Activated CD8-positive, alpha-beta memory T cell treated with anti-CD3 and anti-CD28 coated beads for 48 hours (primary cell): Measurements from ENCODE around the gene CYP2S1.
A peak's percentile ranks its signal among the peaks of the same experiment; 100 is the strongest.

Source experiments
- DNase-seq, 3 experiments: peaks; one replicate each; pipeline ENCODE4 v3.0.0-alpha.2; 2020; ENCODE audit warnings: low read depth in 2 of 3, low spot score in 2 of 3

CYP2S1 gene

DNA sequence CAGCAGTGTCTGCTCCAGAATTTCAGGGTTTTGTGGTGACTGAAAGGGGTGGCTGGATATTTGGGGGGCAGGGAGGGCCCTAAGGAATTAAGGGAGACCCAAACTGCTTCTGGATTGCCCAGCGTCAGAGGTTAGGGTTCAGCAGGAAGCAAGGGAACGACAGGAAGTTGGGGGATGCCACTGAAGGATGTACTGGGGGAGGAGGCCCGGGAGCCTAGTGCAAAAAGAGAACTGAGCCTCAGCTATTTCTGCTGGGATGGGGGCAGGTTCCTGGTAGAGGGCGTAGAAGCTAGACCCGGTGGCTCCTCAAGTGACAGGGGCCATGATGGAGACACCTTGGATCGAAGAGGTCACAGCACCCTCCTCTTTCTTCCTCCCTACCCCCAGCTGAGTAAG, 1.1 kb downstream of the CYP2S1 start:
- DNase-seq: no peak

- DNase-seq: no peak
Observed at GRCh38 chr19:41195675-41196497, 2.9 kb downstream of the CYP2S1 start.

DNA sequence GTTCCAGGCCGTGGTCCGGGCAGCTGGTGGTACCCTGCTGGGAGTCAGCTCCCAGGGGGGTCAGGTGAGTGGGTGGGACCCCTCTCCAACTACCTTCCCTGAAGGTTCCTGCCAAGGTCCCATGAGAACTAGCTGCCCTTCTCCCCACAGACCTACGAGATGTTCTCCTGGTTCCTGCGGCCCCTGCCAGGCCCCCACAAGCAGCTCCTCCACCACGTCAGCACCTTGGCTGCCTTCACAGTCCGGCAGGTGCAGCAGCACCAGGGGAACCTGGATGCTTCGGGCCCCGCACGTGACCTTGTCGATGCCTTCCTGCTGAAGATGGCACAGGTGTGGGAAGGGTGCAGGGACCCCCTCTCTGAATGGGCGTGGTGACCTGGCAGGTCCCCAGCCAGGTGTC, 5.5 kb downstream of the CYP2S1 start:
- no peak for DNase-seq

GRCh38 chr19:41203371-41203770, 10.4 kb downstream of the CYP2S1 start:
- no peak for DNase-seq

GRCh38 chr19:41204338-41204737, 11.3 kb downstream of the CYP2S1 start:
- DNase-seq: peak; percentile 41 to 63 (median 45)

GRCh38 chr19:41205995-41206394, 13.0 kb downstream of the CYP2S1 start:
- no peak for DNase-seq

GRCh38 chr19:41206456-41206855, 13.4 kb downstream of the CYP2S1 start:
- no peak for DNase-seq

- DNase-seq: no peak
Observed at GRCh38 chr19:41206926-41207750, 14.1 kb downstream of the CYP2S1 start.

- DNase-seq: no peak
Observed at GRCh38 chr19:41214161-41214560, 21.1 kb downstream of the CYP2S1 start.

- DNase-seq: no peak
Observed at GRCh38 chr19:41217741-41218140, 24.7 kb downstream of the CYP2S1 start.

DNA sequence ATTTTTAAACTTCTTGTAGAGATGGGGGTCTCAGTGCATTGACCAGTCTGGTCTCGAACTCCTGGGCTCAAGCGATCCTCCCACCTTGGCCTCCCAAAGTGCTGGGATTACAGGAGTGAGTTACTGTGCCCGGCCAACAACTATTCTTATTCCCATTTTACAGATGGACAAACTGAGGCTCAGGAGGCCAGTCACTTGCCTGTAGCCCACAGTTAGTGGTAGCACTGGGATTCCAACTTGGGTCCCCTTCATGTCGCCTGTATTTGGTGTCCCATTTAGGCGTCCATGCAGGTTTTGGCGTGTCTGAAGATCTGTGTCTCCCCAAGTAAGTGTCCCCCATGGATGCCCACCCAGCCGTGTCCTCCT, 25.2 kb downstream of the CYP2S1 start:
- DNase-seq: no peak

DNA sequence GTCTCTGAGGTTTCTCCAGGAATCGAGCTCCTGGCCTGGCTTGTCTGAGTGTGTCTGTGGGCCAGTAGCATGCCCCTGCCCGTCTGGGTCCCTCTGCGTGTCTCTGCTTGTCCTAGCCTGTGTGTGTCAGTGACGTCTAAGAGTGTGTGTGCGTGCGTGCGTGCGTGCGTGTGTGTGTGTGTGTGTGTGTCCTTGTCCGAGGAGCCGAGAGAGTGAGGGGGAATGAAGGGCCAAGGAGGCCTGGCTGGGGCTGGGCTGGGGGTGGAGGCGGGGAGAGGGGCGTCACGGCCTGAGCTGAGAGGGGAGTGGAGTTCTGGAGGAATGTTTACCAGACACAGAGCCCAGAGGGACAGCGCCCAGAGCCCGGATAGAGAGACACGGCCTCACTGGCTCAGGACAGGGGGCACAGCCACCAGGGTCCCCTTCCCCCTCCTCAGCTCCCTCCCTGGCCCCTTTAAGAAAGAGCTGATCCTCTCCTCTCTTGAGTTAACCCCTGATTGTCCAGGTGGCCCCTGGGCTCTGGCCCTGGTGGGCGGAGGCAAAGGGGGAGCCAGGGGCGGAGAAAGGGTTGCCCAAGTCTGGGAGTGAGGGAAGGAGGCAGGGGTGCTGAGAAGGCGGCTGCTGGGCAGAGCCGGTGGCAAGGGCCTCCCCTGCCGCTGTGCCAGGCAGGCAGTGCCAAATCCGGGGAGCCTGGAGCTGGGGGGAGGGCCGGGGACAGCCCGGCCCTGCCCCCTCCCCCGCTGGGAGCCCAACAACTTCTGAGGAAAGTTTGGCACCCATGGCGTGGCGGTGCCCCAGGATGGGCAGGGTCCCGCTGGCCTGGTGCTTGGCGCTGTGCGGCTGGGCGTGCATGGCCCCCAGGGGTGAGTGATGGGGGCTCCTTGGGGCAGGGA, 25.8 kb downstream of the CYP2S1 start, which contains the start of gene AXL:
TSS of gene AXL (plus strand) at position 609 of the 893 bp plus-strand sequence. CDS start at position 779, 170 bp downstream.
- DNase-seq: no peak

DNA sequence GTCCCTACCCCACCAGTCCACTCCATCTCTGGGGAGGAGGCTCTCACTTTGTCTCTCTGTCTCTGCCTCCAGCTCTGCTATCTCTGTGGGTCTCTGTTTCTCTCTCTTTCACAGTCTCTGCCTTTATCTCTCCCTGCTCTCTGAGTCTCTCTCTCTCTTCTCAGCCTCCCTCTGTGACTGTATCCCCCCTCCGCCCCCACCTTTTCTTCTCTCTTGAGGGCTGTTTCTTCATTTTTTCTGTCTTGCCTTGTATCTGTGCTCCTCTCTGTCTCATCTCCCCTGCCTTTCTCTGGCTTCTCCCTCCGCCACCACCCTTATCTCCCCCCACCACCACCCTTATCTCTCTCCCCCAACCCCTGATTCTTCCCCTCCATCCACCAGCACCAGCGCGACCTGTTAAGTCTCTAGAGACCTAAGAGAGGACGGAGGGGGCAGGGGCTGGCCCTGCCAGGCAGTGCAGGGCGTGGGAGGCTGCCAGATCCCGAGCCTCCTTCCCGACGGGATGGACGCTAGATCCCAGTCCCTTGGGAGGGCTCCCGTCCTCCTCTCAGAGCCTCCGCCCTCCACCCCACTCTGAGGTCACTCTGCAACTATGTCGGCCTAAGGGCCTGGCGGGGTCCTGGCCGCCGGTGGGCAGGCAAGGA, 27.0 kb downstream of the CYP2S1 start:
- DNase-seq: no peak

DNA sequence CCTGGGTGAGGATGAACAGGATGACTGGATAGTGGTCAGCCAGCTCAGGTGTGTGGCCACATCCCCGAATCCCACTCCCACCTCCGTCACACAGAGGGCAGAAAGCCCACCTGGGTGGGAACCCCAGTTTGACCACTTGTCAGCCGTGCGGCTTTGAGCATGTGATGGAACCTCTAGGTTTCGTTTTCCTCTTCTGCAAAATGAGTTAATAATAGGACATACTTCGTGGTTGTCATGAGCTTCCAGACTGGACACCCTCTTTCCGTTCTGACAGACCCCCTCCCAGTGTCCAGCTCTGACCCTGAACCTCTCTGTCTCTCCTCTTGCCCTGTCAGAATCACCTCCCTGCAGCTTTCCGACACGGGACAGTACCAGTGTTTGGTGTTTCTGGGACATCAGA, 27.8 kb downstream of the CYP2S1 start:
- DNase-seq: no peak

- no peak for DNase-seq
Observed at GRCh38 chr19:41221514-41222205, 28.6 kb downstream of the CYP2S1 start.

- no peak for DNase-seq
Observed at GRCh38 chr19:41222240-41222639, 29.2 kb downstream of the CYP2S1 start.

DNA sequence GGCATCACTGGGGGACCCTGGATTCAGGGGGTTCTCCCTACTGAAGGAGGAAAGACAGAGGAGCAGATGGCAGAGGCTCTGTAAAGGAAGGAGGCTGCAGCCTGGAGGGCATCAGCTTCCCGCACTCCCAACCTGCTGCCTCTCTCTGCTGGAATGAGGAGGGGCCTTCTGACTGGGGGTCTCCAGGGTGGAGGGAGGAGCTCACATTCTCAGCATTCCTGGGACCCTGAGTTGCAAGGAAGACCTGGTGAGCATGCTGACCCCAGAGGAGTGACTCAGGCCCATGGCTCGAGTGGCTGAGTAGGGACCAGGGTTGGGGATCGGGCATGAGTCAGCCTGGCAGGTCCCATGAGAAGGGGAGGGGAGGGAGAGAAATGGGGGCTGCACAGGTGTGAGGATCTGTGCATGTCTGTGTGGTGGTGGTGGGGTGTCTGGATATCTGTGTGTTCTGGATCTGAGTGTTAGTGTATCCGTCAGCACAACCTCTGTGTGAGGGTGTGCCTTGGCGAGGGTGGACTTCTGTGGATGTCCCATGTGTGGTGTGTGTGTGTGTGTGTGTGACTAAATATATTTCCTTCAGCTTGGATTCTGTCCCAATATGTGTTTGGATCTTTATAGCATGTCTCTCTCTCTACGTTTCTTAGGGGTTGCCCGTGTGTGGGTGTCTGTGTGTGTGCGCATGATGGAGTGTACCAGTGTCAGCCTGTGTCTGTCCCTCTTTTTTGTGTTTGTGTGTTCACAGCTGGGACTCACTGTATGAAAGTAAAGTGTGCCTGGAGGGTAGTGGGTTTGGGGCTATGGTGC, 30.6 kb downstream of the CYP2S1 start:
- DNase-seq: no peak

DNA sequence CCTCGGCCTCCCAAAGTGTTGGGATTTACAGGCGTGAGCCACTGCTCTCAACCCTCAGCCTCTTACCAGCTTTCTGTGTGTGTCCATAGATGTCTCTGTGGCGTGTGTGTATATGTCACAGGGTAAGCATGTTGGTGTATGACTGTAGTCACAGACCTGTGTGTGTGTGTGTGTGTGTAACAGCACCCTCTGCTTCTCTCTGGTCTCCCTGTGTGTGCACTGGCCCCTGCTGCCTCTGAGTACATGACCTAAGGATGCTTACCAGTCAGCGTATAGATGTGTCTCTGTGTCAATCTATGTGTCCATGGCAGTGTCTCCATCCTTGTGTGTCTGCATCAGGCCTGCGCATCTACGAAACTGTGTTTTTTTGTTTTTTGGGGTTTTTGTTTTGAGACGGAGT, 31.6 kb downstream of the CYP2S1 start:
- DNase-seq: no peak
